Activated T-helper 1 cell treated with anti-CD3 and anti-CD28 coated beads, Interleukin-2, amount 50 U/mL, for 16 hours (primary cell): ENCODE measurements around the gene ASAP2.

Experiments used
- DNase-seq, 2 donors: peaks; one replicate each; pipeline ENCODE4 v3.0.0-alpha.2; 2020; ENCODE audit warnings: low read depth in 1 of 2, low spot score in 1 of 2

Gene ASAP2

GRCh38 chr2:9273486-9274130 lies 67.0 kb downstream of the ASAP2 start:
- no peak for DNase-seq

- no peak for DNase-seq
Observed at GRCh38 chr2:9274701-9275343, 68.2 kb downstream of the ASAP2 start.

- DNase-seq = no peak
Observed at GRCh38 chr2:9275399-9275798, 68.8 kb downstream of the ASAP2 start.

GRCh38 chr2:9276074-9276473 lies 69.5 kb downstream of the ASAP2 start:
- no peak for DNase-seq

- no peak for DNase-seq
Observed at GRCh38 chr2:9276901-9277451, 70.4 kb downstream of the ASAP2 start.

GRCh38 chr2:9278439-9278838 lies 71.8 kb downstream of the ASAP2 start:
- no peak for DNase-seq

GRCh38 chr2:9279426-9279825 lies 72.8 kb downstream of the ASAP2 start:
- DNase-seq = no peak

GRCh38 chr2:9280224-9280623 lies 73.6 kb downstream of the ASAP2 start:
- no peak for DNase-seq

- no peak for DNase-seq
Observed at GRCh38 chr2:9281145-9281544, 74.5 kb downstream of the ASAP2 start.

GRCh38 chr2:9282128-9283112 lies 75.8 kb downstream of the ASAP2 start:
- no peak for DNase-seq

GRCh38 chr2:9284521-9285297 lies 78.1 kb downstream of the ASAP2 start:
- no peak for DNase-seq

- DNase-seq = no peak
Observed at GRCh38 chr2:9285385-9285920, 78.8 kb downstream of the ASAP2 start.

GRCh38 chr2:9285921-9286320 lies 79.3 kb downstream of the ASAP2 start:
- no peak for DNase-seq

- DNase-seq = no peak
Observed at GRCh38 chr2:9286554-9287399, 80.2 kb downstream of the ASAP2 start.

- DNase-seq = no peak
Observed at GRCh38 chr2:9287400-9288045, 80.9 kb downstream of the ASAP2 start.

- DNase-seq = no peak
Observed at GRCh38 chr2:9288233-9288632, 81.6 kb downstream of the ASAP2 start.

GRCh38 chr2:9288681-9289338 lies 82.2 kb downstream of the ASAP2 start:
- no peak for DNase-seq

- no peak for DNase-seq
Observed at GRCh38 chr2:9291331-9291730, 84.7 kb downstream of the ASAP2 start.

GRCh38 chr2:9291866-9292265 lies 85.3 kb downstream of the ASAP2 start:
- no peak for DNase-seq
